Left lung (tissue), 10 donors: ENCODE measurements around the gene SNRPB2. TPM values are rescaled to one million over a fixed set of nuclear protein-coding genes. Genes with fewer than 3 reads are reported as not detected.

Source experiments
- ATAC-seq: fragments of 200-7000 bp; cut with Tn5 transposase; one replicate; pipeline ENCODE4 v1.9.1; 2020; ENCODE audit warnings: moderate library complexity
- DNase-seq, 4 donors: peaks; one replicate each; pipeline ENCODE4 v3.0.0-alpha.2; 2013 to 2020
- H3K27ac ChIP-seq, 2 donors: fragments of 200-600 bp; sonication (generic) in 1 of 2; one replicate each; pipeline versions ENCODE4 v1.5.0 to v1.8.0; 2020 to 2021
- H3K27me3 ChIP-seq, 2 donors: fragments of 200-600 bp; sonication (generic) in 1 of 2; one replicate each; pipeline versions ENCODE4 v1.5.0 to v1.8.0; 2020 to 2021
- H3K36me3 ChIP-seq, 2 donors: fragments of 200-600 bp; sonication (generic) in 1 of 2; one replicate each; pipeline versions ENCODE4 v1.5.0 to v1.8.0; 2020 to 2021
- H3K4me1 ChIP-seq, 2 donors: fragments of 200-600 bp; one replicate each; pipeline ENCODE4 v1.8.0; 2021
- H3K4me3 ChIP-seq, 2 donors: fragments of 200-600 bp; sonication (generic) in 1 of 2; one replicate each; pipeline versions ENCODE4 v1.5.0 to v1.8.0; 2020 to 2021; ENCODE audit warnings: mild to moderate bottlenecking in 1 of 2
- H3K9me3 ChIP-seq, 2 donors: fragments of 200-600 bp; sonication (generic) in 1 of 2; one replicate each; pipeline versions ENCODE4 v1.5.0 to v1.8.0; 2020 to 2021
- intact Hi-C, 2 donors: fragments of 100-400 bp; cut with DNase I; formaldehyde crosslinking; loops; one replicate each; pipeline versions ENCODE4 v1.11.2 to v1.14.2; 2022
- polyA plus RNA-seq, 6 donors: library from polyadenylated mRNA; unstranded; fragments of 120-200 nt; gene quantifications; one replicate each; pipeline ENCODE4 v1.2.1, GENCODE V29; 2013; ENCODE audit not compliant: insufficient read length in 6 of 6
- total RNA-seq, 2 donors: library from RNA; stranded (reverse); fragmentation: NEBNext Ultra II Directional; extraction: Animal tissue kit (Norgen Biotek cat#: 25700); gene quantifications; one replicate each; pipeline ENCODE4 v1.2.1, GENCODE V29; 2021
- TF ChIP-seq, protein P1 (sequence below), 2 donors: fragments of 200-600 bp; sonication (generic) in 1 of 2; IDR thresholded peaks; one replicate each; pipeline versions ENCODE4 v1.5.0 to v1.8.0; 2021; ENCODE audit warnings: antibody characterized with exemption in 2 of 2
- donor health status: DM: no; HTN: yes; CAD: no.
- donor health status: DM: no; HTN: no; CAD: no.

Gene SNRPB2
- total and polyA plus RNA-seq, 8 donors, result 36.7 to 93.3 (median 90.9) TPM

DNA sequence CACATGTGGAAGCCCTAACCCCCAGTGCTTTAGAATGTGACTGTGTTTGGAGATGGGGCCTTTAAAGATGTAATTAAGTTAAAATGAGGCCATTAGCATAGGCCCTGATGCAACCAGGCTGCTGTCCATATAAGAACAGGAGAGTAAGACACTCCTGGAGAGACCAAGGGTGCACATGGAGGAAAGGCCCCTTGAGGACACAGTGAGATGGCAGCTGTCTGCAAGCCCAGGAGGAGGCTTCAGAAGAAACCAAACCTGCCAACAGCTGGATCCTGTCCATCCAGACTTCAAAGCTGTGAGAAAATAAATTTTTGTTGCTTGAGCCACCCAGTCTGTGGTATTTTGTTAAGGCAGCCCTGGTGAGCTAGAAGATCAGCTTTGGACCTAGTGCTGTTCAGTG is 16.8 kb upstream of the SNRPB2 start:
- Histone ChIP-seq H3K27me3 (peaks cover 0 to 11% of the 10 kb centered on the region in 2 donors), H3K36me3 (no peaks in the 10 kb centered on the region), H3K4me1 (no peaks in the 10 kb centered on the region), H3K4me3 (no peak overlapping the region), H3K27ac (no peak overlapping the region), H3K9me3 (no peaks in the 10 kb centered on the region)
- TF ChIP-seq, protein P1, sequence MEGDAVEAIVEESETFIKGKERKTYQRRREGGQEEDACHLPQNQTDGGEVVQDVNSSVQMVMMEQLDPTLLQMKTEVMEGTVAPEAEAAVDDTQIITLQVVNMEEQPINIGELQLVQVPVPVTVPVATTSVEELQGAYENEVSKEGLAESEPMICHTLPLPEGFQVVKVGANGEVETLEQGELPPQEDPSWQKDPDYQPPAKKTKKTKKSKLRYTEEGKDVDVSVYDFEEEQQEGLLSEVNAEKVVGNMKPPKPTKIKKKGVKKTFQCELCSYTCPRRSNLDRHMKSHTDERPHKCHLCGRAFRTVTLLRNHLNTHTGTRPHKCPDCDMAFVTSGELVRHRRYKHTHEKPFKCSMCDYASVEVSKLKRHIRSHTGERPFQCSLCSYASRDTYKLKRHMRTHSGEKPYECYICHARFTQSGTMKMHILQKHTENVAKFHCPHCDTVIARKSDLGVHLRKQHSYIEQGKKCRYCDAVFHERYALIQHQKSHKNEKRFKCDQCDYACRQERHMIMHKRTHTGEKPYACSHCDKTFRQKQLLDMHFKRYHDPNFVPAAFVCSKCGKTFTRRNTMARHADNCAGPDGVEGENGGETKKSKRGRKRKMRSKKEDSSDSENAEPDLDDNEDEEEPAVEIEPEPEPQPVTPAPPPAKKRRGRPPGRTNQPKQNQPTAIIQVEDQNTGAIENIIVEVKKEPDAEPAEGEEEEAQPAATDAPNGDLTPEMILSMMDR (IDR thresholded peaks at IDR 0.05), result no peak
- intact Hi-C loops, result no loop called here
- DNase-seq (no peak), ATAC-seq (no peak)

DNA sequence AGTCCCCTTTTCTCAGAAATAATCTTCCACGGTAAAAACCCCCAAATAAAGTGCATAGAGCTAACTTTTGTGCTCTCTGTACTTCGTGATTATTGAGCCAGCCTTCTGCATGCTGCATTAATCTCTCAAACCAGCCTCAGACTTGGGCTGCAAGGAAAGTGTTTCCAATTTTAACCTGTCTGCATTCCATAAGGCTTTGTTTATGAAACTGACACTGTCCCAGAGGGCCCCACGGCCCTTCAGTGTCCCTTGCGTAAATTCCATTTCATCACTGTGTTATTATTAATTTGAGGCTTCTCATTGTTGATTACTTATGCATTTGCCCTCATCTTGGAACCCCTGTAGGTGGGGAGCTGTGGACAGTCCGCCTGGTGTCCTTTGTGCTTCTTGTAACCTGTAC is 15.6 kb upstream of the SNRPB2 start:
- TF ChIP-seq, protein P1 (IDR thresholded peaks at IDR 0.05), result no peak
- Histone ChIP-seq H3K9me3 (no peaks in the 10 kb centered on the region), H3K27me3 (peaks cover 0 to 19% of the 10 kb centered on the region in 2 donors), H3K36me3 (no peaks in the 10 kb centered on the region), H3K4me1 (no peaks in the 10 kb centered on the region), H3K27ac (no peak overlapping the region), H3K4me3 (no peak overlapping the region)
- intact Hi-C loops, result no loop called here
- ATAC-seq (no peak), DNase-seq (no peak)

DNA sequence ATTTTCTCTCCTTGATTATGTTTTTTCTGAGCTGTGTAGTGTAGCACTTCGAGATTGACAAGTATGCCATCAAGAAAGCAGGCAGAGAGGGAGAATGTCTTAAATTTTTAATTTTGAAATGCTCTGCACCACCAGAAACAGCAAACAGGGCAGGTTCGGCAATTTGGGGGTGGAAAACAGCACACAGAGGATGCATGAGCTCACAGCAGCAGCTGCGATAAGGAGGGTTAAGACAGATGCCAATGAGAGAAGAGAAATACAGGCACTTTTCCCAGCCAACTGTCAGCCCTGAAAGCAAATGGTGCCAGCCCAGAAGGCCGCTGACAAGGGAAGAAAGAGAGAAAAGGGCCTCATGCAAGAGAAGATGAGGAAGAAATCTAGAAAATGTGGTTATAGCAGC is 15.1 kb upstream of the SNRPB2 start:
- intact Hi-C loops, result no loop called here
- peaks cover 0 to 19% of the 10 kb centered on the region in 2 donors for H3K27me3 ChIP-seq
- TF ChIP-seq, protein P1 (IDR thresholded peaks at IDR 0.05), result no peak
- H3K9me3 ChIP-seq, result no peaks in the 10 kb centered on the region
- H3K27ac ChIP-seq, result no peak overlapping the region
- DNase-seq (no peak), ATAC-seq (no peak)
- H3K4me1 ChIP-seq, result no peaks in the 10 kb centered on the region
- no peak overlapping the region for H3K4me3 ChIP-seq
- no peaks in the 10 kb centered on the region for H3K36me3 ChIP-seq

DNA sequence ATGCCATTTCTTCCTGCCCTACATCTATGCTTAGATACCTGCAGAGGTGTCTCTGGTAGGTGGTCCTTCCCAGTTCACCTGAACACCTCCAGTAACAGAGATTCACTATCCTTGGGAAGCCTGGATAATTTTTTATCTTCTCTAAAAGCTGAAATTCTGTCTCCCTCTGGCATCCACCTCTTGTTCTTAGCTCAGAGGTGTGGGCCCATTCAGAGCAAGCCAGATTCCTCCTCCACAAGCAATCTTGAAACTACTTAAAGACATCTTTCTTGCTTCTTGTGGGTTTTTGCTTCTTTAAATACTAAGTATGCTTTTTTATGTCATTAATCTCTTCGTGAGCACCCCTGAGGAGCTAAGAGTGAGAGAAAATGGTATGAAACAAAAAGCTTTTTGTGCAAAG is 10.4 kb upstream of the SNRPB2 start:
- no peak for ATAC-seq
- Histone ChIP-seq H3K36me3 (no peaks in the 10 kb centered on the region), H3K27ac (no peak overlapping the region), H3K4me1 (no peaks in the 10 kb centered on the region), H3K9me3 (no peaks in the 10 kb centered on the region), H3K27me3 (peaks cover 0 to 34% of the 10 kb centered on the region in 2 donors), H3K4me3 (no peak overlapping the region)
- no peak for DNase-seq
- TF ChIP-seq, protein P1 (IDR thresholded peaks at IDR 0.05), result no peak
- intact Hi-C loops, result no loop called here

DNA sequence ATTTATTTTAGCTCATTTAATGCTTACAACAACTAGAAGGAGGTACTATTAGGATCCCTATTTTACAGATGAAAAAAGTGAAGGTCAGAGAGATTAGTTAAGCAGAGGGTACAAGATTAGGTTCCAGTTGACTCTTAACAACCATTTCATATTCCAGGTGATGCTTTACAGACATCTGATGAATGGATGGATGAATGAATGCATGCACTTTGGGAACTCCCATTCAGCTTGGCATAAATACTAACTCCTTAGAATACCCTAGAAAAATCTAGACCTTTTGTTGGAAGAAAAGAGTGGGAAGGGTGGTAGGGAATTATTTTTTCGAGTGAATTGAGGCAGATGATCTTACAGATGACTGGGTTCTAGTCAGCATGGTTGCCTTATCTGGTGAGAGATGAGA is 746 bp upstream of the SNRPB2 start:
- TF ChIP-seq, protein P1 (IDR thresholded peaks at IDR 0.05), result no peak
- no peaks in the 10 kb centered on the region for H3K9me3 ChIP-seq
- H3K36me3 ChIP-seq, result peaks cover 0 to 22% of the 10 kb centered on the region in 2 donors
- ATAC-seq (no peak), DNase-seq (no peak)
- peak overlapping the region in 1 of 2 donors; percentile 75 for H3K4me3 ChIP-seq
- intact Hi-C loops, result no loop called here
- H3K27ac ChIP-seq, result peak overlapping the region in 1 of 2 donors; percentile 80
- H3K27me3 ChIP-seq, result peaks cover 13 to 39% of the 10 kb centered on the region in 2 donors
- H3K4me1 ChIP-seq, result peaks cover 8 to 26% of the 10 kb centered on the region in 2 donors
